Keratinocyte (primary cell): Measurements from ENCODE around the gene ZNF668. TPM values are rescaled to one million over a fixed set of nuclear protein-coding genes. Genes with fewer than 3 reads are reported as not detected.

Experiments used
- DNase-seq: peaks from one replicate; pipeline ENCODE4 v3.0.0-alpha.2; 2011; ENCODE audit warnings: low read depth, missing footprints, low spot score
- FAIRE-seq: peaks from 2 replicates; lab custom pipeline; 2011; peaks lifted over from hg19 to GRCh38; lab: Jason Lieb, UNC
- H2AFZ ChIP-seq: 2 replicates; pipeline ENCODE4 v1.6.0; 2012; ENCODE audit warnings: low read length, control low read depth, inconsistent platforms; ENCODE audit not compliant: control insufficient read depth
- H3K27ac ChIP-seq: 2 replicates; pipeline ENCODE4 v1.5.1; 2011; ENCODE audit warnings: low read length; ENCODE audit not compliant: control insufficient read depth, insufficient read depth
- H3K27me3 ChIP-seq: 3 replicates; pipeline ENCODE4 v1.6.0; 2011; ENCODE audit warnings: low read length; ENCODE audit not compliant: control insufficient read depth, insufficient read depth; ENCODE audit errors: extremely low read depth
- H3K36me3 ChIP-seq, 2 experiments: 2 replicates in 1 of 2; 3 replicates in 1 of 2; pipeline ENCODE4 v1.5.1; 2011; ENCODE audit warnings: low read length in 2 of 2, mild to moderate bottlenecking in 1 of 2; ENCODE audit not compliant: control insufficient read depth in 2 of 2, insufficient read depth in 2 of 2; ENCODE audit errors: extremely low read depth in 1 of 2
- H3K4me1 ChIP-seq: 3 replicates; pipeline ENCODE4 v1.5.1; 2011; ENCODE audit warnings: low read length; ENCODE audit not compliant: control insufficient read depth, insufficient read depth; ENCODE audit errors: extremely low read depth
- H3K4me2 ChIP-seq: 3 replicates; pipeline ENCODE4 v1.6.0; 2011; ENCODE audit warnings: low read depth, low read length; ENCODE audit not compliant: control insufficient read depth, insufficient read depth; ENCODE audit errors: extremely low read depth
- H3K4me3 ChIP-seq, 3 experiments: fragments of 200-600 bp in 1 of 3; sonication (generic) in 1 of 3; 2 replicates in 2 of 3; 3 replicates in 1 of 3; pipeline ENCODE4 v1.5.1; 2011 to 2016; ENCODE audit warnings: low read length in 3 of 3, mild to moderate bottlenecking in 3 of 3, control low read depth in 2 of 3, inconsistent platforms in 1 of 3, low read depth in 1 of 3, mixed read lengths in 1 of 3, mixed run types in 1 of 3, moderate library complexity in 1 of 3; ENCODE audit not compliant: control insufficient read depth in 2 of 3, insufficient read depth in 2 of 3; ENCODE audit errors: extremely low read depth in 1 of 3
- H3K79me2 ChIP-seq: 2 replicates; pipeline ENCODE4 v1.6.0; 2012; ENCODE audit warnings: low read length; ENCODE audit not compliant: control insufficient read depth, insufficient read depth
- H3K9ac ChIP-seq: 3 replicates; pipeline ENCODE4 v1.6.0; 2011; ENCODE audit warnings: low read length; ENCODE audit not compliant: control insufficient read depth, insufficient read depth; ENCODE audit errors: extremely low read depth
- H3K9me1 ChIP-seq: 3 replicates; pipeline ENCODE4 v1.6.0; 2011; ENCODE audit warnings: low read length; ENCODE audit not compliant: control insufficient read depth, insufficient read depth; ENCODE audit errors: extremely low read depth
- H3K9me3 ChIP-seq: 2 replicates; pipeline ENCODE4 v1.5.1; 2012; ENCODE audit warnings: low read depth, low read length; ENCODE audit not compliant: control insufficient read depth
- H4K20me1 ChIP-seq: 3 replicates; pipeline ENCODE4 v1.6.0; 2011; ENCODE audit warnings: low read length; ENCODE audit not compliant: control insufficient read depth, insufficient read depth; ENCODE audit errors: extremely low read depth
- EZH2 ChIP-seq: IDR thresholded peaks from one replicate; pipeline ENCODE4 v1.6.1; 2012; ENCODE audit warnings: inconsistent platforms, mild to moderate bottlenecking, low read length, moderate library complexity
- dilution Hi-C: fragments of 300-500 bp; cut with MboI; formaldehyde crosslinking; loops from one replicate; pipeline ENCODE4 v1.7.0; 2020; ENCODE audit warnings: low sequenced_read_pairs; ENCODE audit not compliant: extremely low pct_ligation_motif_present
- polyA plus RNA-seq, 5 experiments: library from polyadenylated mRNA; depleted of rRNA in 3 of 5; stranded (reverse) in 3 of 5; stranded (forward) in 1 of 5; unstranded in 1 of 5; fragments of >200 nt; gene quantifications; 1 replicate in 1 of 5; 2 replicates in 3 of 5; 3 replicates in 1 of 5; pipeline versions ENCODE4 v1.2.1 to v1.2.3, GENCODE V29; 2011 to 2012; ENCODE audit warnings: missing spikeins in 2 of 5, low read depth in 1 of 5, low replicate concordance in 1 of 5
- TF ChIP-seq, protein P1 (sequence below), 3 experiments: IDR thresholded peaks in 1 of 3; conservative IDR thresholded peaks in 1 of 3; optimal IDR thresholded peaks in 1 of 3; 2 replicates in 2 of 3; 3 replicates in 1 of 3; pipeline versions ENCODE3 to v1.5.1; 2011; ENCODE audit warnings: low read length in 3 of 3, mild to moderate bottlenecking in 3 of 3, moderate library complexity in 2 of 3, control low read depth in 1 of 3, inconsistent platforms in 1 of 3; ENCODE audit not compliant: insufficient read depth in 2 of 3; ENCODE audit errors: extremely low read depth in 1 of 3

Gene ZNF668
- polyA plus RNA-seq, 1 donor (not counting 4 experiments of a cell fraction or from before 2014, with no cell fraction given), result 5.5 TPM

DNA sequence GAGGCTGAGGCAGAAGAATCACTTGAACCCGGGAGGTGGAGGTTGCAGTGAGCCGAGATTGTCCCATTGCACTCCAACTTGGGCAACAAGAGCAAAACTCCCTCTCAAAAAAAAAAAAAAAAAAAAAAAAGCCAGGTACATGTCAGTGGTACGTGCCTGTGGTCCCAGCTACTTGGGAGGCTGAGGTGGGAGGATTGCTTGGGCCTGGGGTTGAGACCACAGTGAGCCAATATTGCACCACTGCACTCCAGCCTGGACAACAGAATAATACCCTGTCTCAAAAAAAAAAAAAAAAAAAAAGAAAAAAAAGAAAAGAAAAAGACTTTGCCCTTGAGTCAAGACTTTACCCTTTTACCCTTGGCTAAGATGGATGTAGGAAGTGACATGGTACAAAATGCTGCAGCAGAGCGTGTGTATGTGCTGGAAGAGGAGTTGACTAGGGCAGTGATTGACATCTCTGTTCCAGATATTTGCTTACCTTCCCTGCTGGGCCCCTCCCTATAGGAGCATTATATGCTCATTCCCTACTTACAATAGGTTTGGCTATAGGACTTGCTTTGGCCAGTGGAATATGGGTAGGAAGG, 30.1 kb downstream of the ZNF668 start:
- FAIRE-seq, result no peak
- dilution Hi-C loops, result no loop called here

DNA sequence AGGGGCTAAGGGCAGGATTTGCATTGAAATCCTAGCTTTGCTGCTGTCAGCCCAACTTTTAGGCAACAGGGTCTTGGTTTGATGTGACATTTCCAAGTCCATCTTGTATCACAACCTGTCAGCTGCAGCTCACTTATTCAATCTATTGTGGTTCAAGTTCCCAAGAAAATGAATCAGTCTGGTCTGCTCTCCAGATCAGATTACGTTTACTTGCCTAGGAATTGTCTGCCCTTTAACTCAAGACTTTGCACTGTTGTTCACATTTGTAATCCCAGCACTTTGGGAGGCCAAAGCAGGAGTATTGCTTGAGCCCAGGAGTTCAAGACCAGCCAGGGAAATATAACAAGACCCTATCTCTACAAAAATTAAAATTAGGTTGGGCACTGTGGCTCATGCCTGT, 30.7 kb downstream of the ZNF668 start:
- Histone ChIP-seq H3K27ac (no peak overlapping the region), H3K79me2 (no peaks in the 10 kb centered on the region), H3K36me3 (peaks cover 17 to 20% of the 10 kb centered on the region in 2 experiments), H3K4me1 (no peaks in the 10 kb centered on the region), H2AFZ (no peak overlapping the region), H3K9me3 (no peaks in the 10 kb centered on the region), H3K4me2 (no peak overlapping the region), H3K4me3 (no peak overlapping the region), H3K9me1 (no peaks in the 10 kb centered on the region), H4K20me1 (no peaks in the 10 kb centered on the region), H3K27me3 (no peaks in the 10 kb centered on the region), H3K9ac (no peak overlapping the region)
- DNase-seq (no peak), FAIRE-seq (no peak)
- TF ChIP-seq EZH2, result no peak
- TF ChIP-seq, protein P1, sequence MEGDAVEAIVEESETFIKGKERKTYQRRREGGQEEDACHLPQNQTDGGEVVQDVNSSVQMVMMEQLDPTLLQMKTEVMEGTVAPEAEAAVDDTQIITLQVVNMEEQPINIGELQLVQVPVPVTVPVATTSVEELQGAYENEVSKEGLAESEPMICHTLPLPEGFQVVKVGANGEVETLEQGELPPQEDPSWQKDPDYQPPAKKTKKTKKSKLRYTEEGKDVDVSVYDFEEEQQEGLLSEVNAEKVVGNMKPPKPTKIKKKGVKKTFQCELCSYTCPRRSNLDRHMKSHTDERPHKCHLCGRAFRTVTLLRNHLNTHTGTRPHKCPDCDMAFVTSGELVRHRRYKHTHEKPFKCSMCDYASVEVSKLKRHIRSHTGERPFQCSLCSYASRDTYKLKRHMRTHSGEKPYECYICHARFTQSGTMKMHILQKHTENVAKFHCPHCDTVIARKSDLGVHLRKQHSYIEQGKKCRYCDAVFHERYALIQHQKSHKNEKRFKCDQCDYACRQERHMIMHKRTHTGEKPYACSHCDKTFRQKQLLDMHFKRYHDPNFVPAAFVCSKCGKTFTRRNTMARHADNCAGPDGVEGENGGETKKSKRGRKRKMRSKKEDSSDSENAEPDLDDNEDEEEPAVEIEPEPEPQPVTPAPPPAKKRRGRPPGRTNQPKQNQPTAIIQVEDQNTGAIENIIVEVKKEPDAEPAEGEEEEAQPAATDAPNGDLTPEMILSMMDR (optimal IDR thresholded peaks at IDR 0.05 in 1 of 3, IDR thresholded peaks at IDR 0.05 in 1 of 3, conservative IDR thresholded peaks at IDR 0.05 in 1 of 3; ENCODE audit: extremely low read depth in 1 of 3, insufficient read depth in 2 of 3, low read length in 3 of 3), result no peak
- dilution Hi-C loops, result no loop called here

More for the DNA sequence above, 30.1 kb downstream of the ZNF668 start:
- H3K9me3 ChIP-seq, result no peaks in the 10 kb centered on the region
- H3K9me1 ChIP-seq, result no peaks in the 10 kb centered on the region
- no peak overlapping the region for H3K4me3 ChIP-seq
- no peak overlapping the region for H3K4me2 ChIP-seq
- no peak overlapping the region for H2AFZ ChIP-seq
- H3K27me3 ChIP-seq, result no peaks in the 10 kb centered on the region
- TF ChIP-seq, protein P1 (optimal IDR thresholded peaks at IDR 0.05 in 1 of 3, IDR thresholded peaks at IDR 0.05 in 1 of 3, conservative IDR thresholded peaks at IDR 0.05 in 1 of 3; ENCODE audit: extremely low read depth in 1 of 3, insufficient read depth in 2 of 3, low read length in 3 of 3), result no peak
- no peak for TF ChIP-seq EZH2
- H3K27ac ChIP-seq, result no peak overlapping the region
- peaks cover 13 to 18% of the 10 kb centered on the region in 2 experiments for H3K36me3 ChIP-seq
- no peak overlapping the region for H3K9ac ChIP-seq
- no peak for DNase-seq
- H3K79me2 ChIP-seq, result no peaks in the 10 kb centered on the region
- no peaks in the 10 kb centered on the region for H3K4me1 ChIP-seq
- H4K20me1 ChIP-seq, result no peaks in the 10 kb centered on the region
